Right atrium auricular region (tissue), 2 donors: ENCODE results near the gene ANKH. TPM values are rescaled to one million over a fixed set of nuclear protein-coding genes. Genes with fewer than 3 reads are reported as not detected.
A peak's percentile ranks its signal among the peaks of the same experiment; 100 is the strongest.

Experiments used
- DNase-seq: peaks from one replicate; pipeline ENCODE4 v3.0.0-alpha.2; 2019; ENCODE audit warnings: low spot score
- H3K27ac ChIP-seq, 2 donors: fragments of 200-600 bp; sonication (generic); 1 replicate in 1 of 2; 2 replicates in 1 of 2; pipeline ENCODE4 v1.5.1; 2016 to 2019
- H3K27me3 ChIP-seq, 2 donors: fragments of 200-600 bp; sonication (generic); one replicate each; pipeline versions ENCODE4 v1.5.1 to v1.6.0; 2017 to 2019
- H3K36me3 ChIP-seq: fragments of 200-600 bp; sonication (generic); one replicate; pipeline ENCODE4 v1.5.1; 2016
- H3K4me1 ChIP-seq, 2 donors: fragments of 200-600 bp; sonication (generic); one replicate each; pipeline versions ENCODE4 v1.5.1 to v1.6.0; 2017 to 2019
- H3K4me3 ChIP-seq, 2 donors: fragments of 200-600 bp; sonication (generic); 1 replicate in 1 of 2; 2 replicates in 1 of 2; pipeline ENCODE4 v1.5.1; 2017 to 2019; ENCODE audit warnings: mild to moderate bottlenecking in 1 of 2, moderate library complexity in 1 of 2
- H3K9me3 ChIP-seq, 2 donors: fragments of 200-600 bp; sonication (generic); one replicate each; pipeline ENCODE4 v1.5.1; 2019
- CTCF ChIP-seq, 2 donors: fragments of 200-600 bp; sonication (generic); IDR thresholded peaks; one replicate each; pipeline ENCODE4 v1.5.1; 2019; ENCODE audit warnings: antibody characterized with exemption in 2 of 2
- total RNA-seq, 2 donors: library from RNA; depleted of rRNA; stranded (reverse); fragments of >200 nt; gene quantifications; one replicate each; pipeline ENCODE4 v1.1.0, GENCODE V29; 2016

The ANKH gene
- total RNA-seq, 2 donors from 2014 or later, result 52.3 to 80.4 TPM

- DNase-seq, result no peak
- TF ChIP-seq CTCF (IDR thresholded peaks at IDR 0.05), result no peak
- Histone ChIP-seq H3K36me3 (peaks cover 8% of the 10 kb centered on the region), H3K4me3 (no peak overlapping the region), H3K9me3 (no peaks in the 10 kb centered on the region), H3K4me1 (peaks cover 0 to 19% of the 10 kb centered on the region in 2 donors), H3K27ac (peak overlapping the region in 1 of 2 donors; percentile 1), H3K27me3 (no peaks in the 10 kb centered on the region)
These were observed 143.6 kb downstream of the ANKH start for GRCh38 chr5:14727928-14728458.

- H3K27ac ChIP-seq, result peak overlapping the region in 1 of 2 donors; percentile 1
- DNase-seq, result peak; percentile 85
- peaks cover 0 to 22% of the 10 kb centered on the region in 2 donors for H3K4me1 ChIP-seq
- H3K27me3 ChIP-seq, result no peaks in the 10 kb centered on the region
- peak; percentile 91 to 97 for TF ChIP-seq CTCF (IDR thresholded peaks at IDR 0.05)
- H3K9me3 ChIP-seq, result no peaks in the 10 kb centered on the region
- H3K4me3 ChIP-seq, result no peak overlapping the region
- peaks cover 8% of the 10 kb centered on the region for H3K36me3 ChIP-seq
These were observed 144.1 kb downstream of the ANKH start for GRCh38 chr5:14727428-14727865.

GRCh38 chr5:14726066-14726838 lies 145.3 kb downstream of the ANKH start:
- no peaks in the 10 kb centered on the region for H3K9me3 ChIP-seq
- H3K36me3 ChIP-seq, result peaks cover 8% of the 10 kb centered on the region
- DNase-seq, result no peak
- no peak overlapping the region for H3K27ac ChIP-seq
- TF ChIP-seq CTCF (IDR thresholded peaks at IDR 0.05), result no peak
- H3K27me3 ChIP-seq, result no peaks in the 10 kb centered on the region
- no peak overlapping the region for H3K4me3 ChIP-seq
- H3K4me1 ChIP-seq, result peaks cover 0 to 23% of the 10 kb centered on the region in 2 donors

GRCh38 chr5:14724633-14725032 lies 146.9 kb downstream of the ANKH start:
- Histone ChIP-seq H3K9me3 (no peaks in the 10 kb centered on the region), H3K36me3 (no peaks in the 10 kb centered on the region), H3K4me3 (no peak overlapping the region), H3K27ac (no peak overlapping the region), H3K27me3 (no peaks in the 10 kb centered on the region), H3K4me1 (peaks cover 0 to 23% of the 10 kb centered on the region in 2 donors)
- TF ChIP-seq CTCF (IDR thresholded peaks at IDR 0.05), result no peak
- DNase-seq, result no peak

GRCh38 chr5:14723701-14724132 lies 147.9 kb downstream of the ANKH start:
- DNase-seq, result no peak
- no peaks in the 10 kb centered on the region for H3K9me3 ChIP-seq
- H3K4me3 ChIP-seq, result no peak overlapping the region
- no peak for TF ChIP-seq CTCF (IDR thresholded peaks at IDR 0.05)
- peaks cover 0 to 23% of the 10 kb centered on the region in 2 donors for H3K4me1 ChIP-seq
- no peaks in the 10 kb centered on the region for H3K27me3 ChIP-seq
- no peak overlapping the region for H3K27ac ChIP-seq
- H3K36me3 ChIP-seq, result no peaks in the 10 kb centered on the region
